ENCODE data around the gene CD82. TPM values are rescaled to one million over a fixed set of nuclear protein-coding genes. Genes with fewer than 3 reads are reported as not detected.
"Not testable (repeated sequence)": the region's sequence is repeated elsewhere in the genome, so short reads cannot be mapped to it uniquely, and the experiment has no call there.

The CD82 gene
- total RNA-seq, 1 donor from 2014 or later: 144 TPM

DNA sequence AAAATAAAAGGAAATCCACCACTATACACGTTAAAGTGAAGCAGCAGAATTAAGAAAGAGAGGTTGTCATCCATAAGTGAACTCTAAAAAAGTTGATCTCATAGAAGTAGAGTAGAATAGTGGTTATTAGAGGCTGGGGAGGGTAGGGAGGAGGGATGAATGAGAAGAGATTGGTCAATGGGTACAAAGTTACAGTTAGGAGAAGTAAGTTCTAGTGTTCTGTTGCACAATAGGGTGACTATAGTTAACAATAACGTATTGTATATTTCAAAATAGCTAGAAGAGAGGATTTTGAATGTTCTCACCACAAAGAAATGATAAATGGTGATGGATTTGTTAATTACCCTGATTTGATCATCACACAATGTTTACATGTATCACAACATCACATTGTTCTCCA is 72.0 kb downstream of the CD82 start:
- intact Hi-C loops (cut with DNase I): no loop called here
- TF ChIP-seq, protein P1, sequence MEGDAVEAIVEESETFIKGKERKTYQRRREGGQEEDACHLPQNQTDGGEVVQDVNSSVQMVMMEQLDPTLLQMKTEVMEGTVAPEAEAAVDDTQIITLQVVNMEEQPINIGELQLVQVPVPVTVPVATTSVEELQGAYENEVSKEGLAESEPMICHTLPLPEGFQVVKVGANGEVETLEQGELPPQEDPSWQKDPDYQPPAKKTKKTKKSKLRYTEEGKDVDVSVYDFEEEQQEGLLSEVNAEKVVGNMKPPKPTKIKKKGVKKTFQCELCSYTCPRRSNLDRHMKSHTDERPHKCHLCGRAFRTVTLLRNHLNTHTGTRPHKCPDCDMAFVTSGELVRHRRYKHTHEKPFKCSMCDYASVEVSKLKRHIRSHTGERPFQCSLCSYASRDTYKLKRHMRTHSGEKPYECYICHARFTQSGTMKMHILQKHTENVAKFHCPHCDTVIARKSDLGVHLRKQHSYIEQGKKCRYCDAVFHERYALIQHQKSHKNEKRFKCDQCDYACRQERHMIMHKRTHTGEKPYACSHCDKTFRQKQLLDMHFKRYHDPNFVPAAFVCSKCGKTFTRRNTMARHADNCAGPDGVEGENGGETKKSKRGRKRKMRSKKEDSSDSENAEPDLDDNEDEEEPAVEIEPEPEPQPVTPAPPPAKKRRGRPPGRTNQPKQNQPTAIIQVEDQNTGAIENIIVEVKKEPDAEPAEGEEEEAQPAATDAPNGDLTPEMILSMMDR (IDR thresholded peaks at IDR 0.05): no peak
- Histone ChIP-seq H3K4me1 (peaks cover 11% of the 10 kb centered on the region), H3K4me3 (no peak overlapping the region), H3K27me3 (peaks cover 4% of the 10 kb centered on the region), H3K9me3 (no peaks in the 10 kb centered on the region), H3K36me3 (no peaks in the 10 kb centered on the region), H3K27ac (no peak overlapping the region)
- peak; percentile 49 for ATAC-seq
- no peak for DNase-seq

DNA sequence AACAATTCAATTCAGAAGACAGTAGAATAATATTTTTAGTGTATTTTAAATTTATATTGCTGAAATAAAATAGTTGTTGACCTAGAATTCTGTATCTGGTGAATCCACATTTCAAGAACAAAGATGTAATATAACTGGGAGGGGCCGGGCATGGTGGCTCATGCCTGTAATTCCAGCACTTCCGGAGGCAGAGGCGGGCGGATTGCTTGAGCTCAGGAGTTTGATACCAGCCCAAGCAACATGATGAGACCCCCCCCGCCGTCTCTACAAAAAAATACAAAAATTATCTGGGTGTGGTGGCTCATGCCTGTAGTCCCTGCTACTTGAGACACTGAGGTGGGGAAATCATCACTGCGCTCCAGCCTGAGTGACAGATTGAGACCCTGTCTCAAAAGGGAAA is 72.6 kb downstream of the CD82 start:
- no peak overlapping the region for H3K4me3 ChIP-seq
- ATAC-seq: no peak

DNA sequence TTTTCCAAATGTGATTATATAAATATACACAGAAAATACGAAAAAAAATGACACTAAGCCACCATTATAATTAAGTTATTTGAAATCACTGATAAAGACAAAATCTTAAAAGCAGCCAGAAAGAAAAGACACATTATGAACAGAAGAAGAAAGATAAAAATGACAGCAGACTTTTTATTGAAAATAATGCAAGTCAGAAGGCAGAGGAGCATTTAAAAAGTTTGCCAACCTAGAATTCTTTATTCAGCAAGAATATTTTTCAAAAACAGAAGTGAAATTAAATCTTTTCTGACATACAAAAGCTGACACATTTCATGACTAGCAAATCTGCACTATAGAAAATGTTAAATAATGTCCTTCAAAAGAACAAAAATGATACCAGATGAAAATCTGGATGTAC is 77.8 kb downstream of the CD82 start:
- H3K9me3 ChIP-seq: no peaks in the 10 kb centered on the region
- no peak for DNase-seq
- H3K36me3 ChIP-seq: no peaks in the 10 kb centered on the region
- no peak for ATAC-seq
- intact Hi-C loops (cut with DNase I): no loop called here
- no peak overlapping the region for H3K27ac ChIP-seq
- no peaks in the 10 kb centered on the region for H3K4me1 ChIP-seq
- TF ChIP-seq, protein P1 (IDR thresholded peaks at IDR 0.05): no peak
- no peak overlapping the region for H3K4me3 ChIP-seq
- H3K27me3 ChIP-seq: no peaks in the 10 kb centered on the region

More for the DNA sequence above, 72.6 kb downstream of the CD82 start:
- TF ChIP-seq, protein P1 (IDR thresholded peaks at IDR 0.05): no peak
- Histone ChIP-seq H3K27me3 (peaks cover 4% of the 10 kb centered on the region), H3K9me3 (no peaks in the 10 kb centered on the region), H3K27ac (no peak overlapping the region), H3K36me3 (no peaks in the 10 kb centered on the region), H3K4me1 (peaks cover 5% of the 10 kb centered on the region)
- intact Hi-C loops (cut with DNase I): no loop called here
- DNase-seq: no peak

DNA sequence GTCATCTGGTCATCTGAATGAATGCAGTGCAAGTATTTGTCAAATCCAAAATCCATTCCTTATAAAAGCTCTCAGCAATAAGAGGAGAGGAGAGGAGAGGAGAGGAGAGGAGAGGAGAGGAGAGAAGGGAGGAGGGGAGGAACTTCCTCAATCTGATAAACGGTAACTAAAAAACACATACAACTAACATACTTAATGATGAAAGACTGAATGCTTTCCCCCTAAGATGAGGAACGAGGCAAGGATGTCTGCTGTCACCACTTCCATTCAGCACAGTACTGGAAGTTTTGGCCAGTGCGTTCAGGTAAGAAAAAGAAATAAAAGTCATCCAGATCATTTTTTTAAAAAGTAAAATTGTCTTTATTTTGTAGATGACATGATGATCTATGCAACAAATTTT is 80.4 kb downstream of the CD82 start:
- intact Hi-C loops (cut with DNase I): no loop called here
- no peak for DNase-seq
- Histone ChIP-seq H3K9me3 (no peaks in the 10 kb centered on the region), H3K4me1 (no peaks in the 10 kb centered on the region), H3K36me3 (no peaks in the 10 kb centered on the region), H3K27me3 (no peaks in the 10 kb centered on the region), H3K4me3 (no peak overlapping the region), H3K27ac (no peak overlapping the region)
- TF ChIP-seq, protein P1 (IDR thresholded peaks at IDR 0.05): no peak
- ATAC-seq: no peak

DNA sequence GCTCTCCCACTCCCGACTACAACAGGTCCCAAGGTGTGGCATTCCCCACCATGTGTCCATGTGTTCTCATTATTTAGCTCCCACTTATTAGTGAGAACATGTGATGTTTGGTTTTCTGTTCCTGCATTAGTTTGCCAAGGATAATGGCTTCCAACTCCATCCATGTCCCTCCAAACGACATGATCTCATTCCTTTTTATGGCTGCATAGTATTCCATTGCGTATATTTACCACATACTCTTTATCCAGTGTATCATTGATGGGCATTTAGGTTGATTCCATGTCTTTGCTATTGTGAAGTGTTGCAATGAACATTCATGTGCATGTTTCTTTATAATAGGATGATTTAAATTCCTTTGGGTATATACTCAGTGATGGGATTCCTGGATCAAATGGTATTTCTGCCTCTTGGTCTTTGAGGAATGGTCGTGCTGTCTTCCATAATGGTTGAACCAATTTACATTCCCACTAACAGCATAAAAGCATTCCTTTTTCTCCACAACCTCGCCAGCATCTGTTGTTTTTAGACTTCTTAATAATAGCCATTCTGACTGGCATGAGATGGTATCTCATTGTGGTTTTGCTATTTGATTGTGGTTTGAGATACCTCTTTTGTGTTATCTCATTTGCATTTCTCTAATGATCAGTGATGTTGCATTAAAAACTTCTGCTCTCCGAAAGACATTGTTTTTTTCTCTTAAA is 81.9 kb downstream of the CD82 start:
- ATAC-seq; H3K4me1 ChIP-seq; H3K4me3 ChIP-seq; H3K27me3 ChIP-seq; H3K9me3 ChIP-seq; H3K36me3 ChIP-seq; H3K27ac ChIP-seq; DNase-seq; intact Hi-C loops (cut with DNase I): not testable (repeated sequence)

DNA sequence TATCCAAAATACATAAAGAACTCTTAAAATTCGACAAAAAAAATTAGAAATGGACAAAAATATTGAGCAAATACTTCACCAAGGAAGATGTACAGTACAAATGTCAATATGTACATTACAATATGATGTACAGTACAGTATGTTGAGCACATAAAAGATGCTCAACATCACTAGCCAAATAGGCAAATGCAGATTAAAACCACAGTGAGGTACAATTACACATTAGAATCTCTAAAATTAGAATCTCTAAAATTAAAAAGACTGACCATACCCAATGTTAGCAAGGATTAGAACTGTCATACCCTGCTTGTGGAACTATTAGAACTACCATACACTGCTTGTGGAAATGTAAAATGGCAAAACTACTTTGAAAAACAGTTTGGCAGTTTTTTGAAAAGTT is 82.6 kb downstream of the CD82 start:
- ATAC-seq: no peak

More for the DNA sequence above, 82.6 kb downstream of the CD82 start:
- Histone ChIP-seq H3K9me3 (no peaks in the 10 kb centered on the region), H3K27me3 (no peaks in the 10 kb centered on the region), H3K27ac (no peak overlapping the region), H3K4me3 (no peak overlapping the region), H3K4me1 (no peaks in the 10 kb centered on the region), H3K36me3 (no peaks in the 10 kb centered on the region)
- no peak for DNase-seq
- TF ChIP-seq, protein P1 (IDR thresholded peaks at IDR 0.05): no peak
- intact Hi-C loops (cut with DNase I): no loop called here

Measured in upper lobe of right lung (tissue), 1 donor.